HepG2 (cell line): Measurements from ENCODE around the gene ZNF618. TPM values are rescaled to one million over a fixed set of nuclear protein-coding genes. Genes with fewer than 3 reads are reported as not detected.

Experiments
- ARID3A ChIP-seq: IDR thresholded peaks from 2 replicates; pipeline ENCODE4 v1.6.1; 2012; ENCODE audit warnings: low read depth, low read length, improper control_type of control experiment
- ATF4 ChIP-seq, 2 experiments: fragments of 450-650 bp in 1 of 2; sonication (generic) in 1 of 2; formaldehyde crosslinking; IDR thresholded peaks; 2 replicates each; pipeline versions ENCODE4 v1.5.0 to v1.8.0; 2020 to 2022; ENCODE audit warnings: mild to moderate bottlenecking in 1 of 2, missing genetic modification reagents in 1 of 2
- GFI1 ChIP-seq: sonication (generic); formaldehyde crosslinking; IDR thresholded peaks from 2 replicates; pipeline ENCODE4 v1.5.0; 2020; ENCODE audit warnings: missing genetic modification reagents, mild to moderate bottlenecking, borderline replicate concordance
- HES4 ChIP-seq: sonication (generic); formaldehyde crosslinking; IDR thresholded peaks from 2 replicates; pipeline ENCODE4 v1.9.0; 2021; ENCODE audit warnings: mild to moderate bottlenecking, missing genetic modification reagents, borderline replicate concordance
- HMG20B ChIP-seq: conservative IDR thresholded peaks from 2 replicates; pipeline ENCODE4 v1.6.1; 2016; ENCODE audit warnings: missing genetic modification reagents, missing compliant biosample characterization
- JARID2 ChIP-seq: sonication (generic); formaldehyde crosslinking; IDR thresholded peaks from 2 replicates; pipeline ENCODE4 v1.8.1; 2023; ENCODE audit warnings: missing genetic modification reagents, inconsistent platforms; ENCODE audit not compliant: insufficient replicate concordance
- MTF1 ChIP-seq: sonication (generic); formaldehyde crosslinking; IDR thresholded peaks from 2 replicates; pipeline ENCODE4 v1.5.0; 2020; ENCODE audit warnings: missing genetic modification reagents
- RFX5 ChIP-seq: IDR thresholded peaks from 2 replicates; pipeline ENCODE4 v1.6.1; 2011; ENCODE audit warnings: low read depth, low read length, improper control_type of control experiment
- polyA plus RNA-seq, 8 experiments: library from polyadenylated mRNA; depleted of rRNA in 3 of 8; stranded (reverse) in 7 of 8; unstranded in 1 of 8; fragments of >200 nt; fragmentation: Illumina TruSeq in 4 of 8; extraction: Trizol in 4 of 8; gene quantifications; 2 replicates each; pipeline versions ENCODE4 v1.2.1 to v1.2.3, GENCODE V29; 2011 to 2016; ENCODE audit warnings: low read depth in 4 of 8, missing spikeins in 1 of 8, mixed read lengths in 1 of 8; ENCODE audit not compliant: insufficient read depth in 1 of 8
- total RNA-seq, 5 experiments: library from RNA; depleted of rRNA; stranded (reverse); fragments of >200 nt; fragmentation: Illumina TruSeq; extraction: Trizol; gene quantifications; 2 replicates each; pipeline ENCODE4 v1.2.3, GENCODE V29; 2016; ENCODE audit warnings: low read depth in 1 of 5

The ZNF618 gene
- total and polyA plus RNA-seq, 2 of the 13 experiments (the other 11 are each of a cell fraction or from before 2014, with no cell fraction given): 0.07 TPM

- TF ChIP-seq GFI1 (peak; percentile 54; the same call in 1 of the 2 replicates), ARID3A (no peak), RFX5 (no peak), JARID2 (CRISPR knock-in tag) (no peak), ATF4 (CRISPR knock-in tag; IDR thresholded peaks at IDR 0.05) (no peak), MTF1 (CRISPR knock-in tag) (no peak), HES4 (CRISPR knock-in tag) (no peak), HMG20B (0 out of 2 replicates have a peak, but pooled peaks have one; percentile 38)
These were observed 206.1 kb downstream of the ZNF618 start (continued) for GRCh38 chr9:114082017-114082762.
